Measurements from ENCODE around the gene TOMM20.
"Not testable (repeated sequence)": the region's sequence is repeated elsewhere in the genome, so short reads cannot be mapped to it uniquely, and the experiment has no call there.

DNA sequence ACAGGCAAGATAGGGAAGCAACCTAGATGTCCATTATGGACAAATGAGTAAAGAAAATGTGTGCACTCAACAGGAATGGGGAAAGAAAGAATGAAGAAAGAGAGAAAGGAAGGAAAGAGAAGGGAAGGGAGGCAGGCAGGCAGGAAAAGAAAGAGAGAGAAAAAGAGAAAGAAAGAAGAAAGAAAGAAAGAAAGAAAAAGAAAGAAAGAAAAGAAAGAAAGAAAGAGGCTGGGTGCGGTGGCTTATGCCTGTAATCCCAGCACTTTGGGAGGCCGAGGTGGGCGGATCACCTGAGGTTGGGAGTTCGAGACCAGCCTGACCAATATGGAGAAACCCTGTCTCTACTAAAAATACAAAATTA, 48.4 kb downstream of the TOMM20 start:
- TF ChIP-seq POLR2A (IDR thresholded peaks at IDR 0.05) = not testable (repeated sequence)
- TF ChIP-seq, protein P1, sequence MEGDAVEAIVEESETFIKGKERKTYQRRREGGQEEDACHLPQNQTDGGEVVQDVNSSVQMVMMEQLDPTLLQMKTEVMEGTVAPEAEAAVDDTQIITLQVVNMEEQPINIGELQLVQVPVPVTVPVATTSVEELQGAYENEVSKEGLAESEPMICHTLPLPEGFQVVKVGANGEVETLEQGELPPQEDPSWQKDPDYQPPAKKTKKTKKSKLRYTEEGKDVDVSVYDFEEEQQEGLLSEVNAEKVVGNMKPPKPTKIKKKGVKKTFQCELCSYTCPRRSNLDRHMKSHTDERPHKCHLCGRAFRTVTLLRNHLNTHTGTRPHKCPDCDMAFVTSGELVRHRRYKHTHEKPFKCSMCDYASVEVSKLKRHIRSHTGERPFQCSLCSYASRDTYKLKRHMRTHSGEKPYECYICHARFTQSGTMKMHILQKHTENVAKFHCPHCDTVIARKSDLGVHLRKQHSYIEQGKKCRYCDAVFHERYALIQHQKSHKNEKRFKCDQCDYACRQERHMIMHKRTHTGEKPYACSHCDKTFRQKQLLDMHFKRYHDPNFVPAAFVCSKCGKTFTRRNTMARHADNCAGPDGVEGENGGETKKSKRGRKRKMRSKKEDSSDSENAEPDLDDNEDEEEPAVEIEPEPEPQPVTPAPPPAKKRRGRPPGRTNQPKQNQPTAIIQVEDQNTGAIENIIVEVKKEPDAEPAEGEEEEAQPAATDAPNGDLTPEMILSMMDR (IDR thresholded peaks at IDR 0.05) = not testable (repeated sequence)

Data from thyroid gland (tissue), 4 donors.